HG02571 (cell line): ENCODE data around the gene AP3S2.
"Not testable (repeated sequence)": the region's sequence is repeated elsewhere in the genome, so short reads cannot be mapped to it uniquely, and the experiment has no call there.

Experiments
- ATAC-seq: cut with Tn5 transposase; IDR thresholded peaks from one replicate; pipeline ENCODE4 v1.9.1; 2021; ENCODE audit warnings: mild to moderate bottlenecking, moderate library complexity; ENCODE audit not compliant: unreplicated experiment

Gene AP3S2

GRCh38 chr15:89783861-89784685, 109.7 kb downstream of the AP3S2 start:
- no peak for ATAC-seq

GRCh38 chr15:89783111-89783860, 110.5 kb downstream of the AP3S2 start:
- ATAC-seq = no peak

DNA sequence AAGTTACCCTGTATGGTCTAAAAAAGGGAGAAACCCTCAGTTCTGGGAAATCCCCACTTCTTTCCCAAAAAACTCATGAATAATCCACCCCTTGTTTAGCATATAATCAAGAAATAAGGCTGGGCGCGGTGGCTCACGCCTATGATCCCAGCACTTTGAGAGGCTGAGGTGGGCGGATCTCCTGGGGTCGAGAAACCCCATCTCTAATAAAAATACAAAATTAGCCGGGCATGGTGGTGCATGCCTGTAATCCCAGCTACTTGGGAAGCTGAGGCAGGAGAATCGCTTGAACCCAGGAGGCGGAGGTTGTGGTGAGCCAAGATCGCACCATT, 111.2 kb downstream of the AP3S2 start:
- not testable (repeated sequence) for ATAC-seq

DNA sequence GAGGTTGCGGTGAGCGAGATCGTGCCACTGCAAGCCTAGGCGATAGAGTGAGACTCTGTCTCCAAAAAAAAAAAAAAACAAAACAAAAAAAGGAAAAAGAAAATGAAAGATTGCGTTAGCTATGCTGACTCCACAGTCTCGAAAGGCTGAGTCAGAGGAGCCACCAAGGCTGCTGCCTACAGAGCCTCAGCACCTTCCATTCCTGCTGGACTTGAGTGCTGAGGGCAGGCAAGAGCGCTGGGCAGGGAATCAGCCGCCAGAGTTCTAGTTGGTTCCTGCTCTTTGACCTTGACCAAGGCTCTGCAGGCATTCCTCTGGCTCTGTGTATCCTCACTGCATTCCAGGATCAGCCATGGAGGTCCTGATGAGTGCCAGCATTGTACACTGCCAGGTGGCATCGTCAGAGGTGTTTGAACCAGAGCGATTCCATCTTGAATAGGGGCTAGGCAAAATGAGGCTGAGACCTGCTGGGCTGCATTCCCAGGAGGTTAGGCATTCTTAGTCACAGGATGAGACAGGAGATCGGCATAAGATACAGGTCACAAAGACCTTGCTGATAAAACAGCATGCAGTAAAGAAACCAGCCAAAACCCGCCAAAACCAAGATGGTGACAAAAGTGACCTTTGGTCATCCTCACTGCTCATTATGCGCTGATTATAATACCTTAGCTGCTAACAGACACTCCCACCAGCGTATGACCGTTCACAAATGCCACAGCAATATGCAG, 111.7 kb downstream of the AP3S2 start:
- ATAC-seq = no peak

DNA sequence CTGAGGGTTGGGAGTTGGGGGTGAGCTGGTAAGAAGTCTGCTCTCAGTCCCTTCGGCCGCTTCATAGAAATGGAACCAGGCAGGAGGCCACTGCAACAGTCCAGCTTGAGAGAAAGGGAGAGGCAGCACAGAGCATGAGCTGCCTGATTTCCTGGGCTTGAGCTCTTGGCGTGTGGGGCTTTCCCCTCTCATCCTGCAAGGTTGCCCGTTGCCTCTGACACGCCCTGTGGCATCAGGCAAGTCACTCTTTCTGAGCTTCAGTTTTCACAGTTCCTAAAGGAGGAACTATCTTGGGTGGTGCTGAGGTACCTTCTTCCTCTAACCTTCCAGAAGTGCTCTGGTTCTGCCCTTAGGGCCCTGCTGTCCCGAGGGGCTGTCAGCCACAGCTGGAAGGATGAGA, 112.7 kb downstream of the AP3S2 start:
- no peak for ATAC-seq

- no peak for ATAC-seq
Measured at GRCh38 chr15:89780601-89781000, 113.2 kb downstream of the AP3S2 start.
